Stomach (tissue), 9 donors: ENCODE measurements around the gene MRPL27. TPM values are rescaled to one million over a fixed set of nuclear protein-coding genes. Genes with fewer than 3 reads are reported as not detected.
A peak's percentile ranks its signal among the peaks of the same experiment; 100 is the strongest.

Experiments
- DNase-seq, 2 donors: peaks; one replicate each; pipeline versions ENCODE4 v3.0.0 to v3.0.0-alpha.2; 2013 to 2019
- H3K27ac ChIP-seq, 5 donors: fragments of 200-600 bp in 4 of 5; sonication (generic) in 4 of 5; one replicate each; pipeline ENCODE4 v1.5.1; 2013 to 2019; ENCODE audit warnings: mild to moderate bottlenecking in 1 of 5, moderate library complexity in 1 of 5
- H3K27me3 ChIP-seq, 3 donors: fragments of 200-600 bp; sonication (generic); one replicate each; pipeline ENCODE4 v1.5.1; 2017 to 2019; ENCODE audit warnings: mixed run types in 1 of 3
- H3K36me3 ChIP-seq, 4 donors: fragments of 200-600 bp; sonication (generic); 1 replicate in 3 of 4; 2 replicates in 1 of 4; pipeline ENCODE4 v1.5.1; 2016 to 2019
- H3K4me1 ChIP-seq, 4 donors: fragments of 200-600 bp; sonication (generic); one replicate each; pipeline ENCODE4 v1.5.1; 2016 to 2019
- H3K4me3 ChIP-seq, 4 donors: fragments of 200-600 bp; sonication (generic) in 3 of 4; one replicate each; pipeline ENCODE4 v1.5.1; 2016 to 2019; ENCODE audit warnings: mild to moderate bottlenecking in 1 of 4
- H3K9me3 ChIP-seq, 4 donors: fragments of 200-600 bp; sonication (generic); one replicate each; pipeline ENCODE4 v1.5.1; 2016 to 2019
- EP300 ChIP-seq: sonication (generic); formaldehyde crosslinking; IDR thresholded peaks from one replicate; pipeline ENCODE4 v1.6.1; 2017; ENCODE audit warnings: antibody characterized with exemption
- POLR2A ChIP-seq, 4 donors: fragments of 450-650 bp; IDR thresholded peaks; one replicate each; pipeline ENCODE4 v1.6.1; 2016; ENCODE audit warnings: antibody characterized with exemption in 4 of 4, control low read depth in 2 of 4, mild to moderate bottlenecking in 1 of 4, moderate library complexity in 1 of 4
- POLR2AphosphoS5 ChIP-seq, 3 donors: sonication (generic); formaldehyde crosslinking; IDR thresholded peaks; one replicate each; pipeline ENCODE4 v1.6.1; 2016; ENCODE audit warnings: antibody characterized with exemption in 3 of 3
- WGBS, 5 donors: extraction: QIAGEN DNeasy Blood & Tissue Kit in 3 of 5; methylation state at CpG; one replicate each; pipeline versions ENCODE4 v1.1.5 to v1.1.7; 2013 to 2018; 5-methylcytosine and 5-hydroxymethylcytosine counted together
- intact Hi-C: fragments of 100-400 bp; cut with DNase I; formaldehyde crosslinking; loops from one replicate; pipeline ENCODE4 v1.15.1; 2023; ENCODE audit warnings: low total_unique reads
- polyA plus RNA-seq, 3 donors: library from polyadenylated mRNA; stranded (reverse); fragments of 200-250 nt; gene quantifications; one replicate each; pipeline ENCODE4 v1.2.3, GENCODE V29; 2013
- total RNA-seq, 5 donors: library from RNA; depleted of rRNA; stranded (reverse); fragments of >200 nt; gene quantifications; one replicate each; pipeline versions ENCODE4 v1.1.0 to v1.2.3, GENCODE V29; 2014 to 2016
- TF ChIP-seq, protein P1 (sequence below), 7 experiments: fragments of 450-650 bp in 4 of 7; fragments of 200-600 bp in 3 of 7; sonication (generic) in 3 of 7; IDR thresholded peaks; one replicate each; pipeline ENCODE4 v1.5.1; 2016 to 2019; ENCODE audit warnings: antibody characterized with exemption in 7 of 7, control low read depth in 2 of 7, mild to moderate bottlenecking in 1 of 7
- donor health status: healthy with polysubstance abuse.
- donor health status: Bipolar disorder and iron deficiency.
- donor health status: healthy.

The MRPL27 gene
- total and polyA plus RNA-seq, 8 donors, result 25.0 to 258 (median 60.1) TPM

DNA sequence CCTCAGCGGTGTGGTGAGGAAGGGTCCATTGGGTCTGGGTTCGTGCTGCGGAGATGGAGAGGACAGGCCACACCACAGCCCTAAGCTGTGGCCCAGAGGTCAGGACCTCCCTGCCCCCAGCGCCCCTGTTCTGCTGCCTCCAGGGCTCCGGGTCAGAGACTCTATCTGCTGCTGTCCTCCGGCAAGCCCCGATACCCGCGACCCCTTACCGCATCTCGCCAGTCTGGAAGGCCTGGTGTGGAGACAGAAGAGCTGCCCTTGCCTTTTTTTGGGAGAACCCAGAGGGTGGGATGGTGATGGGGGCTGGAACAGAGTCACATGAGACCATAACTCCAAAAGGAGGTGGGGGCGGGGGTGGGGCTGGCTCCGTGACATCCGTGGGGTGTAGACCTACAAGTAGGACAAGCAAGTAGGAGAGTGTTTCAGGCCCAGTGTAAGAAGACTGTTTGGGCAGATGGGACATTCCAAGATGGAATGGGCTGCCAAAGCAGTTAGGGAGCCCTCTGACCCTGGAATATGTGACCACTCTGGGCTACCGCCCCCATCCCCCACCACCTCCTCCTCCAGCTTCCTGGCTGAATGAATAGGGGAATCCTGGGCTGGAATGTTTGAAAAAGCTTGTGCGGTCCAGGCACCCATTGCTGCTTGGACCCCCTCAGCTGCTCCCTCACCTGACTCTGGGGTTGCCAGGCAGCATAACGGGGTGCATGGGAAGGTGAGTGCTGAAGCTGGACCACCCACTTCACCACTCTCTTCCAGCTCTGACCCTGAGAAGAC lies 25.7 kb downstream of the MRPL27 start:
- Histone ChIP-seq H3K36me3 (peaks cover 5 to 12% (median 9%) of the 10 kb centered on the region in 4 donors), H3K27ac (peak overlapping the region; percentile 85 to 91 (median 89)), H3K4me1 (peaks cover 44 to 75% (median 64%) of the 10 kb centered on the region in 4 donors), H3K4me3 (peak overlapping the region; percentile 76 to 89 (median 82)), H3K9me3 (no peaks in the 10 kb centered on the region), H3K27me3 (no peaks in the 10 kb centered on the region)
- intact Hi-C loops, result no loop called here
- DNase-seq, result peak in 1 of 2 donors; percentile 45
- WGBS, 5 donors, result 8 to 35% (median 18%) methylated on average over 7 to 17 of the region's 17 CpGs
- TF ChIP-seq POLR2AphosphoS5 (IDR thresholded peaks at IDR 0.05), result no peak
- TF ChIP-seq, protein P1, sequence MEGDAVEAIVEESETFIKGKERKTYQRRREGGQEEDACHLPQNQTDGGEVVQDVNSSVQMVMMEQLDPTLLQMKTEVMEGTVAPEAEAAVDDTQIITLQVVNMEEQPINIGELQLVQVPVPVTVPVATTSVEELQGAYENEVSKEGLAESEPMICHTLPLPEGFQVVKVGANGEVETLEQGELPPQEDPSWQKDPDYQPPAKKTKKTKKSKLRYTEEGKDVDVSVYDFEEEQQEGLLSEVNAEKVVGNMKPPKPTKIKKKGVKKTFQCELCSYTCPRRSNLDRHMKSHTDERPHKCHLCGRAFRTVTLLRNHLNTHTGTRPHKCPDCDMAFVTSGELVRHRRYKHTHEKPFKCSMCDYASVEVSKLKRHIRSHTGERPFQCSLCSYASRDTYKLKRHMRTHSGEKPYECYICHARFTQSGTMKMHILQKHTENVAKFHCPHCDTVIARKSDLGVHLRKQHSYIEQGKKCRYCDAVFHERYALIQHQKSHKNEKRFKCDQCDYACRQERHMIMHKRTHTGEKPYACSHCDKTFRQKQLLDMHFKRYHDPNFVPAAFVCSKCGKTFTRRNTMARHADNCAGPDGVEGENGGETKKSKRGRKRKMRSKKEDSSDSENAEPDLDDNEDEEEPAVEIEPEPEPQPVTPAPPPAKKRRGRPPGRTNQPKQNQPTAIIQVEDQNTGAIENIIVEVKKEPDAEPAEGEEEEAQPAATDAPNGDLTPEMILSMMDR (IDR thresholded peaks at IDR 0.05), result no peak
- no peak for TF ChIP-seq EP300
- TF ChIP-seq POLR2A (IDR thresholded peaks at IDR 0.05), result no peak

DNA sequence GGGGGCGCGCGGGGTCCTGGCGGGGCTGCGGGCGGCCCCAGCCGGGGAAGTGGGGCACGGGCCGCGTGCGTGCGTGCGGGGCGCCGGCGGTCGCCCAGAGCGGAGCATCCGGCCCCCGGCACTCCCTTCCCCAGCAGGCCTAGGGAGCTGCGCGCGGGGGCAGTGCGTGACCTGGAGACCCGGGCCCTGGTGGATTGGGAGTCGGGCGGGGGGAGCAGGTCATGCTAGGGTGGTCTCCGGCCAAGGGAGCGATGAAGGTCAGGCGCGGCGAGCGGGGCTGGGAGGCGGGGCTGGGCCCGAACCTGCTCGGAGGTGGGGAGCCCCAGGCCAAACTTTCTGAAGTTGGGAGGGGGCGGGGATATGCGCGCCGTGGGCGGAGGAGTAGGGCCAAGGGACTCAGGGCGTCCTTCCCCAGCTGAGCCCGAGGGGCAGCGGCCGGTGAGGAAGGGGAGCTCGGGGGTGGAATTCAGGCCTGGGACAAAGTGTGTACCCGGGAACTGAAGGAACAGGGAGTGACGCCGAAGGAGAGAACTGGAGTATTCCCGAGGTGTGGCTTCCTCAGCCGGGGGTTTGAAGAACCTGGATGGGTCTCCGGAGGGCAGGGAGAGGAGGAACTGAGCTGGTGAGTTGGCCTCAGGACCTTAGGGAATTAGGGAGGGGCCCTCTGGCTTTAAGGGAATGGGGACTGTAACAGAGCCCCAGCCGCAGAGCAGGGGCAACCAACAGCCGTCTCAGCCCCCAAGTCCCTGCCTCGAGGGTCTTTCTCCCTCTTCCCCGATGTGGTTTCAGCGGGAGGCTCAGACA lies 26.5 kb downstream of the MRPL27 start:
- Histone ChIP-seq H3K27me3 (no peaks in the 10 kb centered on the region), H3K4me3 (peak overlapping the region; percentile 76 to 89 (median 82)), H3K27ac (peak overlapping the region; percentile 85 to 91 (median 89)), H3K4me1 (peaks cover 36 to 67% (median 56%) of the 10 kb centered on the region in 4 donors), H3K36me3 (peaks cover 0 to 5% (median 2%) of the 10 kb centered on the region in 4 donors), H3K9me3 (no peaks in the 10 kb centered on the region)
- intact Hi-C loops, result no loop called here
- peak; percentile 63 to 73 for DNase-seq
- TF ChIP-seq POLR2A (IDR thresholded peaks at IDR 0.05) (no peak), POLR2AphosphoS5 (IDR thresholded peaks at IDR 0.05) (no peak), EP300 (no peak)
- TF ChIP-seq, protein P1 (IDR thresholded peaks at IDR 0.05), result no peak
- 0 to 1% (median 1%) methylated on average over 32 to 57 of the region's 57 CpGs for WGBS, 5 donors

DNA sequence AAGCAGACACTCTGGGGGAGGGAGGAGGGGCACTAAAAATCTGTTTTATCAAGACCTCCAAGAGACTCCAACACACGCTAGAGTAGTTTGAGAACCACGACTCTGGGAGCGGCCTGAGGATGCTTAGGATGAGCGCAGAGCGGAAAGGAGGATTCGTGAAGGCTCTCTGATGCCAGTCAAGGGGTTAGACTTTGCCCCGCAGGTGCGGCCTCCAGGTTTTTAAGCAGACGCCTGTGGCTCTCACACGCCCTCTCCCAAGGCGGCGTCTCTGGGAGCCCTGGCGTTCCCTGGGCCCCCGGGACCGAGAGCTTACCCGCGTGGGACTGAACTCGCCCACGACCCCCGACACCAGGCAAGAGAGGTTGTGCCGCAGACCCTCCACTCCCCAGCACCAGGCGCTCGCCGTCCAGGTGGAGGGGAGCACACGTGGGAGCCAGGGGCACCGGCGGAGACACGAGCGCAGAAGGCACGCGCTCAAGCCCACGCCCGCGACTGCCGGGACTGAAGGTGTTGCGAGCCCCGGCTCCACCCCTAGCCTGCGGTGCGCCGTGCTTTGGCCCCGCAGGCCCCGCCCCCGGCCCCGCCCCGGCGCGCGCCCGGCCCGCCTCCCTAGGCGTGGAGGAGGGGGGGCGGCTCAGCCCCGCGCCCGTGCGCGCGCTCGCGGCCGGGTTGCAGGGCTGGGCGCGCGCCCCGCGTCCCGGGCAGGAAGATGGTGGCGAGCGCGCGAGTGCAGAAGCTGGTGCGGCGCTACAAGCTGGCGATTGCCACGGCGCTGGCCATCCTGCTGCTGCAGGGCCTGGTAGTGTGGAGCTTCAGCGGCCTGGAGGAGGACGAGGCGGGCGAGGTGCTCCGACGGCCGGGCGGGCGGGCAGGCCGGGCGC lies 27.3 kb downstream of the MRPL27 start, which contains the start of gene XYLT2:
Gene XYLT2 (plus strand): TSS at position 695 of the 881 bp plus-strand sequence. CDS start 15 bp downstream, at position 710.
- peak in 2 of 3 donors; percentile 91 to 94 for TF ChIP-seq POLR2AphosphoS5 (IDR thresholded peaks at IDR 0.05)
- no peak for TF ChIP-seq EP300
- no peak for TF ChIP-seq POLR2A (IDR thresholded peaks at IDR 0.05)
- TF ChIP-seq, protein P1 (IDR thresholded peaks at IDR 0.05), result no peak
- no peaks in the 10 kb centered on the region for H3K27me3 ChIP-seq
- H3K36me3 ChIP-seq, result peaks cover 0 to 5% (median 2%) of the 10 kb centered on the region in 4 donors
- 2 to 4% (median 3%) methylated on average over 41 to 87 of the region's 87 CpGs for WGBS, 5 donors
- H3K27ac ChIP-seq, result peak within 1 kb of the TSS; percentile 88 to 92 (median 91)
- no peaks in the 10 kb centered on the region for H3K9me3 ChIP-seq
- peaks cover 31 to 60% (median 52%) of the 10 kb centered on the region in 4 donors for H3K4me1 ChIP-seq
- DNase-seq, result peak; percentile 95
- intact Hi-C loops, result no loop called here
- H3K4me3 ChIP-seq, result peak within 1 kb of the TSS; percentile 76 to 89 (median 82)
